Left cardiac atrium (tissue), 4 donors: ENCODE measurements around the gene CLIP4. TPM values are rescaled to one million over a fixed set of nuclear protein-coding genes. Genes with fewer than 3 reads are reported as not detected.
"Not testable (repeated sequence)": the region's sequence is repeated elsewhere in the genome, so short reads cannot be mapped to it uniquely, and the experiment has no call there.

Experiments
- ATAC-seq, 2 donors: fragments of 200-7000 bp; cut with Tn5 transposase; one replicate each; pipeline ENCODE4 v1.9.1; 2020; ENCODE audit warnings: mild to moderate bottlenecking in 2 of 2, moderate library complexity in 2 of 2
- DNase-seq: peaks from one replicate; pipeline ENCODE4 v3.0.0-alpha.2; 2020
- intact Hi-C, 2 donors: fragments of 100-400 bp; cut with DNase I; formaldehyde crosslinking; loops; one replicate each; pipeline versions ENCODE4 v1.14.1 to v1.15.1; 2022 to 2023
- total RNA-seq, 2 donors: library from RNA; stranded (reverse); fragmentation: NEBNext Ultra II Directional; extraction: Animal tissue kit (Norgen Biotek cat#: 25700); gene quantifications; one replicate each; pipeline ENCODE4 v1.2.1, GENCODE V29; 2021
- donor health status: DM: no; HTN: yes; CAD: no.
- donor health status: DM: no; HTN: yes; CAD: no; lungs with severe emphysema.
- donor health status: DM: yes; HTN: yes; CAD: no.
- donor health status: Dilated cardiomyopathy.

Gene CLIP4
- total RNA-seq, 2 donors from 2014 or later = 45.1 to 63.1 TPM

DNA sequence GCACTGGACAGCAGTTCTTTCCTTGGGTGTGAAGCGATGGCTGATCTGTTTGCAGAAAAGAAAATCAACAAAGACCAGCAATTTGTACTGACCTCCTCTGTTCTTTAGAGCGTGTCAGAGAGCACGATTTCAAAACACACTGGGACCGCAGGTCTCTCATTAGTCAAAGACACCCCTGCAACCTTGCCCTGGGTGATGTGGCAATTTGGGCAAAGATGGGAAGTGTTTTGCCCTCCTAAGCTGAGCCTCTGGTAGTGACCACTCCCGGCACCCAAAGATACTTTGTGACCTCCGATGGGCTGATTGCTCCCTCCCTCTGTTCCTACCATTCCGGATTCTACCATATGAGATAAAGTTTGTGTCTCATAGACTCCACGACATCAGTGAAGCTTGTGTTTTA, 18.2 kb upstream of the CLIP4 start:
- no peak for ATAC-seq
- intact Hi-C loops = no loop called here
- DNase-seq = no peak

DNA sequence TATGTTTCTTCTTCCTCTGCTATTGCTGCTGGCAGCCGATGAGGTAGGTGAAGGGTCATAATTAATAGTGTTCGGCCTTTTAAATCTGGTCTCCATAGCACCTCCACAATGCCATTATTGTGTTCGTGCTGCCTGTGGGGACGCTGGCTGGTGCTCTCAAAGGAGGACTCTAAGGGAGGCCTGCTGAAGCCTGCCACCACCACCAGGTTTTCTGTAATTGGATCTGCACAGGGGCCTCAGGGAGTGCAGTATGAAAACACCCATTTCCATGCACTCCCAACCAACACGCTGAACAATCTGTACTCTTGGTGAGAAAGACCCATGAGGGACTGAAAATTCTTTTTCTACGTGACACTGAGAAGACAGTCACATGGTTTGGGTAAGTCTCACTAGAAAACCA, 17.6 kb upstream of the CLIP4 start:
- intact Hi-C loops = no loop called here
- ATAC-seq = no peak
- DNase-seq = no peak

DNA sequence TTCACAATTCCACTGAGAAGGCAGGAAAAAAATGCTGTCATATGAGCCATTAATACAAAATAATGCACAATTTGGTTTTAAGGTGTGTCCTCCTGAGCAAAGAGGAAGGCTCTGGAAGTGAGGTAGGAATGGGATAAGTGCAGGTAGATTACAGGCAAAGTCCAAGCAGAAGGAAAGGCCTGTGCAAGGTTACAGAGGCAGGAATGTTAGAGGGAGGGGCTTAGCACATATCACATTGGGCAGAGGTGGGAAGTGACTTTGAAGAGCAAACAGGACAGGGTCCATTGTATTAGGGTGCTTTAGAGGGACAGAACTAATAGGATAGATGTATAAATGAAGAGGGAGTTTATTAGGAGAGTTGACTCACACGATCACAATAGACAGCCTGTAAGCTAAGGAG, 14.7 kb upstream of the CLIP4 start:
- intact Hi-C loops = no loop called here
- no peak for DNase-seq
- ATAC-seq = no peak

DNA sequence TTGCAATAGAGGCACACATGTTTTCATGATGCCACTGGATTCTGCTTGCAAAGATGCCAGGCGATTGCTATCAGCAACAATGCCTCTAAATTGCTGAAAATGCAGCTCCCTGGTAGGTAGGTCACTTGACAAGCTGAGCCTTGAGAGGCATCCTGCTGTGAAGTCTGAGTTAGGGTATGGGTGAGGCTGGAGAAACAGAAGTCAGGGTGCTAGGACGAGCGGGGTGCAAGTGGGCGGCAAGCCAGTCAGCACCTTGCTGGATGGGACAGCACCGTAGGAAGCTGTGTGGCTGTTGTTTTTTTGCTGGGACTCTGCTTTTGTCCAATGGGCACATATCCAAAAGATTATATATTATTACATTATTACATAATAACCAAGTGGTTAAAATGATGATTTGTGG, 10.5 kb upstream of the CLIP4 start:
- ATAC-seq (no peak), DNase-seq (no peak)
- intact Hi-C loops = no loop called here

DNA sequence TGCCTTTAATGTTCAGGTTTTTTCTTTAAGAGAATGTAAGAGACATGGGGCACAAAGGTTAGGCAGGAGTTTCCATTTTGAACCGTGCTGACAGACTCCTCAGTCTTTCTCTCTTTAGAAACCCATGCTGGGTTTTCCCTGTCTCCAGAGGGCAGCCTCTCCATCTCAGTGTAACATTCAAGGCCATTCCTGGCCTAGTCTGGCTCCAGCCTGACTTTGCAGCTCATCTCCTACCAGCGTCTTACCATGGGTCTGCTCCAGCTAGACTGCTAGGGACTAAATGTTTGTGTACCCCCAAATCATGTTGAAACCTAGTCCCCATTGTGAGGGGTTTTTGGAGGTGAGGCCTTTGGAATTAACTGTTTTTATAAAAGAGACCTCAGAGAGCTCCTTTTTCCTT, 9.8 kb upstream of the CLIP4 start:
- no peak for DNase-seq
- intact Hi-C loops = no loop called here
- no peak for ATAC-seq

DNA sequence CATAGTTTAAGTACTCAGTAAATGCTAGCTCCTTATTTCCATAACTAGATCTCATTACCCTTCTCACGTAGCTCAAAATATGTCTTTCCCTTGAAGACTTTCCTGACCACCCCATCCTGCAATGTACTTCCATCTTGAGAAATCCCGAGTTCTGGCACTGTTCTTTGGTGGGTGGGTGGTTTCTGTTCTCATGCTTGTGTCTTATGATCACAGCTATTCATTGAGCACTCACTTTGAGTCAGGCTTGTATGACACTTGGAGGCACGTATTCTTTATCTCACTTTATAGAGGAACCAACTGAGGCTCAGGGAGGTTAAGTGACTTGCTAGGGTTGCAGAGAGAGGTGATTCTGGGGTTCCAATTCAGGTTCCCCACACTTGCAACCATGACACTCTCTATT, 9.0 kb upstream of the CLIP4 start:
- ATAC-seq (no peak), DNase-seq (no peak)
- intact Hi-C loops = no loop called here

DNA sequence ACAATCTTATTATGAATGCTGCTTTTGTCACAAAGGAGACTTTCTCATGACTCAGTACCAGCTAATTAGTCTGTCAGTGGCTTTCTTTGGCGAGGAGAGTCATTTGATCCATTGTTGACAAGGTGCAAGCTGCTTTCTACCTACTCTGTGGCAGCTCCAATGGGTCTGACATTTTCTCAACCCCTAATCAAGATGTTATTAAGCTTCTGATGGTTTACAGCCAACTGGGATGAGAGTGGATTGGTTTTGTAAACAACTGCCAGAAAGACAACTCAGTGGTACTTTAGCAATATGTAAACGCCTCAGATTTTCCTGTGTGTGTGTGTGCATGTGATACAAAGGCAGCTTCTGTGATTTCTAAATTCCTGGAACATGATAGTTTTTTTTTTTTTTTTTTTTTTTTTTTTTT, 8.2 kb upstream of the CLIP4 start:
- intact Hi-C loops = no loop called here
- DNase-seq (no peak), ATAC-seq (peak in 1 of 2 donors; percentile 30)

DNA sequence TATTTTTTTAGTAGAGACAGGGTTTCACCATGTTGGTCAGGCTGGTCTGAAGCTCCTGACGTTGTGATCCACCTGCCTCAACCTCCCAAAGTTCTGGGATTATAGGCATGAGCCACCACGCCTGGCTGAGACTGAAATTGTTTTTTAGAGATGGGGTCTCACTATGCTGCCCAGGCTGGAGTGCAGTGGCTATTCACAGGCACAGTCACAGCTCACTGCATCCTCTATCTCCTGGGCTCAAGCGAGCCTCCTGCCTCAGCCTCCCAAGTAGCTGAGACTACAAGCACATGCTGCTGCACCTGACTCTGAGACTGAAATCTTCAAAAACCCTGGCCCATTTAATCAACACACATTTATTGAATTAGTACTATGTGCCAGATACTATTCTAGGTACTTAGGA, 7.7 kb upstream of the CLIP4 start:
- DNase-seq, intact Hi-C loops, ATAC-seq: not testable (repeated sequence)

DNA sequence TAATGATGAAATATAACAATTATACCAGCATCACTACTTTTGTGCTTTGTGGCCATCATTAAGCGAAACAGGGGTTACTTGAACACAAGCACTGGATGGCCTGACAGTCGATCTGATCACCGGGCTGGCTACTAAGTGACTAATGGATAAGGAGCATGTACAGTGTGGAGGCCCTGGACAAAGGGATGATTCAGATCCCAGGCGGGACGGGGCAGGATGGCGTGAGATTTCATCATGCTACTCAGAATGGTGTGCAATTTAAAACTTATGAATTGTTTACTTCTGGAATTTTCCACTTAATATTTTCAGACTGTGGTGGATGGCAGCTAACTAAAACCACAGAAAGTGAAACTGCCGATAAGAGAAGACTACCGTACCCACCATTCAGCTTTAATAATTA, 7.0 kb upstream of the CLIP4 start:
- DNase-seq (no peak), ATAC-seq (peak in 1 of 2 donors; percentile 73)
- intact Hi-C loops = no loop called here

DNA sequence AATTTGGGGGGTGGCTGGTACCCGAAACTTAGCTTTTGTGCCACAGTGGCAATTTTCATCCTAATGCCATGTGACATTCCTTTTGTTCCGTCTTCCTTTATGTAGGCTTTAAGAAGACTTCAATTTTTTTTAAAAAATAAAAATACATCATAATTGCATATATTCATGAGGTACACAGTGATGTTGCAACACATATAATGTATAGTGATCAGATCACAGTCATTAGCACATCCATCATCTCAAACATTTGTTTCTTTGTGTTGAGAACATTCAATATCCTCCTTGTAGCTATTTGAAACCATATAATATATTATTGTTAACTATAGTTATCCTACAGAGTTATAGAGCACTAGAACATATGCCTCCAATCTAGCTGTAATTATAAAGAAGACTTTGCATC, 6.0 kb upstream of the CLIP4 start:
- ATAC-seq (no peak), DNase-seq (no peak)
- intact Hi-C loops = no loop called here

DNA sequence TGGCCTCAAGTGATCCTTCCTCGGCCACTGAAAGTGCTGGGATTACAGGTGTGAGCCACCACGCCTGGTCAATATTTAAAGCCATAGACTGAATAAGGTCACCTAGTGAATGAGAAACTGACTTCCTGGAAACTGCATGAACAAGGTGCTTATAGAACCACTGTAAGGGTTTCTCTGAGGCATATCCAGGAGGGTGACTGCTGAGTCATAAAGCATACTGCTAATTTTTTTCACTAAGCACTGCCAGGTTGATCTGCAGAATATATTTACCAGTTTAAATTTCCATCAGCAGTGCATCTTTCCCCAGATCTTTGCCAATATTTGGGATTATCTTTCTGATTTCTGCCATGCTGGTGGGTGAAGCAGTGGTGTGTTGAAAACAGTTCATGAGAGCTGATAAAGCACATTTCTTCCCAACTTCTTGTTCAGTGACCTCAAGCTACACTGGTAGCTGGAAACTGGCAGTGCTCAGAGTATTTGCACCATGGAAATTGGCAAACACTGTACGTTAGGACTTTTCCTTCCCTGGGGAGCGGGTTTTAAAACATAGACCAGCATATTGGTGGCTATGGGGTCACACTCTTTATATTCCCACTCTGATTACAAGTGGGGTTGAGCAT, 4.2 kb upstream of the CLIP4 start:
- DNase-seq (no peak), ATAC-seq (no peak)
- intact Hi-C loops = loop anchor here in 1 of 2 donors (10.0 kb wide), 1 partner anchor 96 kb away; no protein-coding TSS in a partner anchor

DNA sequence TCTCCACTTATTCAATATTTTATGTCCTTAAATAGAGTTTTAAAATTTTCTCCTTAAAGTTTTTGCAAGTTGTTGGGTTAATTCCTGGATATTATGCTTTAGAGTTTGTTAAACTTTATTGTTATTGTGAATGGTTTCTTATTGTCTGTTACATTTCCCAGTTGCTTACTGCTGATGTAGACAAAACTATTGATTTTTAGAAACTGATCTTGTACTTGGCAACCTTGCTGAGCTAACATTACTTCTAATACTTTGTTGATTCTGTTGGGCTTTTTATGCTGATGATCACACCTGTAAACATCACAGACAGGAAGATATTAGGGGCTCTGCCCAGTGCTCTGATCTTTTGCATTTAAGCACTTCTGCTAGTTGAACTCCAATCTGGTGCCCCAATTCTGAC, 2.8 kb upstream of the CLIP4 start:
- intact Hi-C loops = loop anchor here in 1 of 2 donors (10.0 kb wide), 1 partner anchor 98 kb away; no protein-coding TSS in a partner anchor
- DNase-seq = no peak
- no peak for ATAC-seq

DNA sequence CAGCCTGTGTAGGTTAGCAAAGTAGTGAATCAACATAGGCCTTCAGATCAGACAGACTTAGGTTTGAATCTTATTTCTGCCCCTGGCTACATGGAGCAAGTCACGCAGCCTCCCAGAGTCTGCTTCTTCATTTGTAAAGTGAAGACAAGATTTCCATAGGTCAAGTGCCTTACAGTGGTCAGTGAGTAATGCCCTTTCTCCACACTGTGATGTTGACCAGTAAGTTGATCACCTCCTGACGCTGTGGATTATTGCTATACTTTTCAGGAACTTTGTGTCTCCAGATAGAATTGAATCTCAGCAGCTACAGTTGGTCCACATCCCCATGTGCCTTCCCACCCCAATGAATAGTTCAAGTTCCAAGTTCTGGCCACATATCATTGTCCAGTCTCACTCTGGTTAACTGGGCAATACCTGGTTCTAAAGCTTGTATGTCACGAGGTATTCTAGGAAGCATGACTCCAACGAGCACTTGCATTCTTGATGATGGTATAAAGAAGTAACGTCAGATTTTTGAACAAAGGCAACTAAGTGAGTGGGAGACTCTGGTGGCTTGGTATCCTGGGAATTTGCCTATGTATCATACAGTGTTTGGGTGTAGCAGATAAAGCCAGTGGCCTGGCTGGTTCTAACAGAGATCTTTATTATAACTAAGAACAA, 2.1 kb upstream of the CLIP4 start:
- DNase-seq = no peak
- intact Hi-C loops = loop anchor here in 1 of 2 donors (10.0 kb wide), 1 partner anchor 98 kb away; no protein-coding TSS in a partner anchor
- ATAC-seq = no peak

DNA sequence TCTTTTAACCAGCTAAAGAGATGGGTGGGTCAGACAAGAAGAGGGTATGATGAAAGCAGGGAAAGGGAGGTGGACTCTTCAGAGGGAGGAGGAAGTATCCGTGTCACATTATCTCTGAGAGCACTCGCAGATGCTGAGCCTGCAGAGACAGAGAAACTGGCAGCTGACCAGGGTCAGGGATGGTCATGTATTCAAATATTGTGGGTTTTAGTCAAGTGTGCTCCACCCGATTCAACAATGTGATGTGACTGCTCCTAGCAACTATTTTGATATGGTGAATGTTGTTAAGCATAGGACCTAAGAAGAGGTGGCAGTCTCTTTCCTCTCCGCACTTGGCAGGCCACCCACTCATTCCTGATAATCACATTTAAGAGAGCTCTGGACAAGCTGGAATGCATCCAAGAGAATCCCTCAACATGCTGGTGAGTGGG, 1.3 kb upstream of the CLIP4 start:
- intact Hi-C loops = loop anchor here in 1 of 2 donors (10.0 kb wide), 1 partner anchor 99 kb away; no protein-coding TSS in a partner anchor
- peak in 1 of 2 donors; percentile 51 for ATAC-seq

DNA sequence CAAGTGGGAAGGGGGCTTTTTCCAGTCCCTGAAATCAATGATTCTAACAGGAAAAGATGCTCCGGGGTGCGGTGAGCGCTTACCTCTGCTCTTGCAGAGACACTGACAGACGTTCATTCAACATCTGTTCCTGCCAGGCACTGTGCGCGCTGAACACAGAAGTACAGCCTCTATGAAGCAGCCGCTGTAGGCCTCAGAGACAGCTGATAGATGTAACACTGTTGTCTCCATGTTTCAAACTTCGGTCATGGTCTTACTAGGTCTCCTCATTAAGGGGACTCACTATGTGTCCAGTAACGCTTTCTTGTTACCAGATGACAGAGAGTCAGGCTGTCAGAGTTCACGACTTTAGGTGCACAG, 649 bp upstream of the CLIP4 start:
- intact Hi-C loops = loop anchor here in 1 of 2 donors (10.0 kb wide), 1 partner anchor 100 kb away; no protein-coding TSS in a partner anchor

More for the DNA sequence above, 1.3 kb upstream of the CLIP4 start:
- peak; percentile 74 for DNase-seq

DNA sequence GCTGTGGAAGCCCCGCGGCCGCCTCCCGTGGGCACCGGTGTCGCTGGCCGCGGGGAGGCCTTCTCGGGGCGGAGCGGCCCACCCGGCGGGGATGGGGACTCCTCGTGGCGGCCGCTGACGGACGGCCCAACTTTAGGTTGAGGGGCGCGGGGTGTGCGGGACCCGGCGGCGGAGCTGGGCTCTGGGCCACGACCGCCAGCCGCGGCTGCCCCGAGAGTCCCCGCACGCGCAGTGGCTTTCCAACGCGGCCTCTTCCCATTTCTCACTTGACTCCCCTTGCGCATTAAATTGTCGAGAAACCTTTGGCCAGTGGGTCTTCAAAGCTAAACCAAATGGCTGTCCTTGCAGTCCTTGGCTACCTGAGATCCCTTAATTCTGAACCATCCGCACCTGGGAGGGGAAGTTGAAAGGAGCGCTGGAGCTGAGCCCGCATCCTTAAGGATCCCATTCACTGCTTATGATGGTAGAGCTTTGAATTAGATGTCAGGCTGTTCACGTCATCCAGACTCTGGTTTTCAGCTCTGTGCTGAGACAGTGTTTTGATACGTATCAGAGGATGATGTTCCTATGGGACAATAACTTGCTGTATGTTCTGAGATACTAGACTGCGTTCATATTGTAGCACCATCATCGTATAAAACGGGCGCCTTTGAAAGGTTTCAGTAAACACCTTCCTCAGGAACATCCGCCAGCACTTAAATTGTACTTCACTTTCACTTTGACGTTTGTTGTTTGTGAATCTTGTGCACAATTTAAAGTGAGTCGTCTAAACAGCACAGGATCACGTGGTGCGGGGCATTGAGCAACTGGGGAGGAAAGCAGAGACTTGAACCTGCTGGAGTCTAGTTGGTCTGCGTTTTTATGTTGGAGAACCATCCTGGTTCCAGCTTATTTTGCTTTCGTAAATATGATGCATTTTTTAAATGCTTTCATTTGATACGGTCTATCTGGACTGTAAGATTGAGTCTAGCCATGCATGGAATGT, 874 bp downstream of the CLIP4 start:
- intact Hi-C loops = loop anchor here in 1 of 2 donors (10.0 kb wide), 1 partner anchor 101 kb away; no protein-coding TSS in a partner anchor
- ATAC-seq = peak; percentile 29 to 35
- peak; percentile 76 for DNase-seq

More for the DNA sequence above, 649 bp upstream of the CLIP4 start:
- DNase-seq (peak; percentile 23), ATAC-seq (peak in 1 of 2 donors; percentile 11)

DNA sequence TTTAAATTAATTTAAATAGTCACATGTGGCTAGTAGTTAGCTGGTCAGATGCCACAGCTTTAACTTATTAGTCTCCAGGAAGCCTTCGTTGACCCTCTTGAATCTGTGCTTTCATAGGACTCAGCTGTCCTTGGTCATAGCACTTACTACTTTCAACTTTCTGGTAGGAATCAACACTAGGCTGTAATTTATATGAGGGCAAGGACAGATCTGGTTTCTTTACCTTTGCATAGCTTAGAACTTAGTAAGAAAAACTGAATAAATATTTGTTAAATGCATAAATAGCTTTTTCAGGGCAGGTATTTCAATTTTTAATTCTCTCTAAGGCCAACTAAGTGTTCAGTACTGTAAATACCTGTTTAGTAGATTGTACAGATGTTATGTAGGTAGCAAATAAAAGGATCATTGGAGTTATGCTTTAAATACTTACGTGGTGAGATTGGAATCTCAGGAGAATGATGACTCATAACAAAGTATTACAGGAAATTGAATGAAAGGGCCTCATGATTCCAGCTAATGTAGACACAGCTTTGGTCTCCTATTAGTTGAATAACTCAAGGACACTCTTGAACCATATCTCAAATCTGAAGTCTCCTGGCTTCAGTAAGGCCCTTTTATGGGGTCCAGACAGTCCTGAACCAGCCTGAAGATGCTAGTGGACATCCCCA, 2.6 kb downstream of the CLIP4 start:
- intact Hi-C loops = loop anchor here in 1 of 2 donors (10.0 kb wide), 1 partner anchor 103 kb away; no protein-coding TSS in a partner anchor
- ATAC-seq (no peak), DNase-seq (no peak)

DNA sequence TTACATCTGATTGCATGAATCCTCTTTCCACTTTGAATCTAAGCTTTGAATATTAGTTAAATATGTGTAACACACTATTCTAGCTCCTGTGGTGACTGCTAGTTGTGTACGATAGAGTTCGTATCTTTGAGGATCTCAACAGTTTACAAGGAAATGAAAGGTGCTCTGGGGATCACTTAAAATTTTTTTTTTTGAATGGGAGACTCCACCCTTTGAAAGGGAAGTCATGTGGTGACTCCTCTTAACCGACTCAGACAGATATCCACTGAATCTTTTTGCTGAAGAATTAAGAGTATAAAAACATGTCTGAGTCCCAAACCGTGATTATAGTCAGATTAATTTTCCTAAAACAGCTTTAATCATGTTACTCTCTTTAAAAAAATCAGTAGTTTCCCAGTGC, 4.0 kb downstream of the CLIP4 start:
- ATAC-seq (no peak), DNase-seq (no peak)
- intact Hi-C loops = loop anchor here in 1 of 2 donors (10.0 kb wide), 1 partner anchor 104 kb away; no protein-coding TSS in a partner anchor

DNA sequence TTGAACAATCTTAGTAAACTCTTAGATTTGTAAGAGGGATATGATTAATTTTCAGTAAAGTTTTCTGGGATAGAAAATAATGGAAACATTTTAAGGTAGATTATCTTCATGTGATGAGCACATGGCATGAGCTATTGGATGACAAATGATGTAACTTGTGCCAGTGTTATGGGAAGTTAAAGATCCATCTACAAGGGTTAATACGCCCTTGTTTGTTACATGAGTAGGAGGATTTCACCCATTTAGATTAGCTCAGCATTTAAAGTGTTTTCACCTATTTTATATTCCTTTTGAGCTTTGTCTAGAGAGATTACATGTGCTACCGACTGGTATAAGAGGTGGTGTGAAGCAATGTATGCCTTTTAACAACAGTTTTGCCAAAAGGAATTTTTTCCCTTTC, 5.6 kb downstream of the CLIP4 start:
- DNase-seq (no peak), ATAC-seq (no peak)
- intact Hi-C loops = no loop called here
